Measurements from ENCODE around the gene HNRNPM. TPM values are rescaled to one million over a fixed set of nuclear protein-coding genes. Genes with fewer than 3 reads are reported as not detected.
"Not testable (repeated sequence)": the region's sequence is repeated elsewhere in the genome, so short reads cannot be mapped to it uniquely, and the experiment has no call there.

The HNRNPM gene
- total and polyA plus RNA-seq, 9 donors: 88.2 to 285 (median 180) TPM

GRCh38 chr19:8404391-8405151 lies 40.2 kb upstream of the HNRNPM start:
- no peaks in the 10 kb centered on the region for H3K36me3 ChIP-seq
- no peak overlapping the region for H3K4me3 ChIP-seq
- peak overlapping the region in 1 of 2 donors; percentile 38 for H3K27ac ChIP-seq
- no peaks in the 10 kb centered on the region for H3K27me3 ChIP-seq
- H3K9me3 ChIP-seq: no peaks in the 10 kb centered on the region
- TF ChIP-seq CTCF (IDR thresholded peaks at IDR 0.05) (no peak), EP300 (IDR thresholded peaks at IDR 0.05) (no peak), POLR2A (IDR thresholded peaks at IDR 0.05) (no peak)
- H3K4me1 ChIP-seq (ENCODE audit: insufficient read depth): peaks cover 7% of the 10 kb centered on the region
- DNase-seq: peak in 3 of 5 donors; percentile 36 to 63 (median 55)
- intact Hi-C loops (cut with DNase I): loop anchor here in 1 of 4 donors (10.0 kb wide), 1 partner anchor 100 kb away; the partner anchor contains the start of gene PRAM1
- 47 to 79% (median 62%) methylated on average over 18 of the region's 18 CpGs for WGBS, 3 donors

GRCh38 chr19:8410718-8411117 lies 34.1 kb upstream of the HNRNPM start:
- not testable (repeated sequence) for DNase-seq; H3K4me1 ChIP-seq (ENCODE audit: insufficient read depth); H3K27me3 ChIP-seq; H3K9me3 ChIP-seq; H3K27ac ChIP-seq; H3K4me3 ChIP-seq; H3K36me3 ChIP-seq
- intact Hi-C loops (cut with DNase I): loop anchor here in 1 of 4 donors (5.0 kb wide), 1 partner anchor 97 kb away; no protein-coding TSS in a partner anchor
- WGBS, 3 donors: 82 to 90% (median 82%) methylated on average over 13 of the region's 13 CpGs

DNA sequence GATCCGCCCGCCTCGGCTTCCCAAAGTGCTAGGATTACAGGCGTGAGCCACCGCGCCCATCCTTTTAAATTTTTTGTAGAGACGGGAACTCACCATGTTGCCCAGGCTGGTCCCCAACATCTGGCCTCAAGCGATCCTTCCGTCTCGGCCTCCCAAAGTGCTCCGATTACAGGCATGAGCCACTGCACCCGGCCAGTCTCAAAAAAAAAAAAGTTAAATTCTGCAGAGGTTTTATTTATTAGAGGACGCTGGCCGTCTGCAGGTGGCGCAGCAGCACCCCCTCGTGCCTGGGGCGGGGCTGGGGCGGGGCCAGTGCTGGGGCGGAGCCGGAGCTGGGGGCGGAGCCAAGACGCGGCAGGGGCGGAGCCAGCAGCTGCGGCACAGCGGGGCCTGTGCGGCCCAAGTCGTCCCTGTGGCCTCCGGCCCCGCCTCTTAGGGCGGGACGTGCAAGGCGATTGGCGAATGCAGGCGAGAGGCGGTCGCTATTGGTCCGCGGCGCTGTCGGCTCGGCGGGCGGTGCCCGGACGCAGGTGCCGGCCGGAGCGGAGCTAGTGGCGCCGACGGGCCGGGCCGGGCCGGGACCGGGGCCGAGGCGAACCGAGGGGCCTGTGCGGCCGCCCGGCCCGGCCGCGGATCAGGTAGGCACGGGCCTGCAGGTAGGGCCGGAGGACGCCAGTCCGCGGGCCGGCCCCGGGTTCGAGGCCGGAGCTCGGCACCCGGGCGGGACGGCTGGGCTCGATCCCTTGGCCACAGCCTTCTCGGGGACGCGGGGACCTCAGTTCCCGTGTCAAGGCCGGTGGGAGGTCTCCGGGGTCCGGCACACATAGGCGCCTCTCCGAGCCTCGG lies 31.8 kb upstream of the HNRNPM start, which contains the start of gene MARCHF2:
TSS of gene MARCHF2 (plus strand) at position 523 of the 846 bp plus-strand sequence. CDS start 8,536 bp downstream, outside the sequence.
- peak; percentile 95 to 99 (median 97) for DNase-seq
- Histone ChIP-seq H3K27ac (no peak within 1 kb of the TSS), H3K4me3 (peak within 1 kb of the TSS; percentile 67), H3K27me3 (no peaks in the 10 kb centered on the region), H3K9me3 (no peaks in the 10 kb centered on the region), H3K36me3 (no peaks in the 10 kb centered on the region), H3K4me1 (ENCODE audit: insufficient read depth) (peaks cover 5% of the 10 kb centered on the region)
- peak; percentile 62 to 70 (median 65) for TF ChIP-seq CTCF (IDR thresholded peaks at IDR 0.05)
- peak; percentile 41 for TF ChIP-seq POLR2A (IDR thresholded peaks at IDR 0.05)
- TF ChIP-seq EP300 (IDR thresholded peaks at IDR 0.05): no peak
- WGBS, 3 donors: 3 to 6% (median 4%) methylated on average over 58 to 88 of the region's 89 CpGs
- intact Hi-C loops (cut with DNase I): loop anchor here in 2 of 4 donors (2.0 to 5.0 kb wide), 2 partner anchors 32 to 94 kb away; partner anchors contain the start of gene HNRNPM (in 1 of the 2)

DNA sequence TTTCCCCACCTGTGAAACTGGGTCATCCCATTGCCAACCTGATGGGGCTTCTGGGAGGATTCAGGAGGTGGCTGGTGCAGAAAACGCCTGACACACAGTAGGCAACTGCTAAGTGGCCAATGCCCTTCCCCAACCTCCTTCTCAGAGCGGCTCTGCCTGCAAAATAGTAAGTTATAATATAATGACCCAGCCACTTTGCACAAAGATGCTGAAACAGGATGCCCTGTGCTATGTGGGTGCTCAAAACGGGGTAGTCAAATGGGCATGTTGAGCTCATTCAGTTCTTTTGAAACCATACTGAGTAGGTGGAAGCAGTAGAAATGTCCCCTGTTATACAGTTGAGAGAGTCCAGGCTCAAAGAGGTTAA lies 31.2 kb upstream of the HNRNPM start:
- TF ChIP-seq EP300 (IDR thresholded peaks at IDR 0.05) (no peak), POLR2A (IDR thresholded peaks at IDR 0.05) (no peak), CTCF (IDR thresholded peaks at IDR 0.05) (no peak)
- no peaks in the 10 kb centered on the region for H3K9me3 ChIP-seq
- H3K27ac ChIP-seq: no peak overlapping the region
- peak overlapping the region; percentile 67 for H3K4me3 ChIP-seq
- WGBS, 3 donors: 11 to 21% (median 14%) methylated on average over 3 of the region's 3 CpGs
- intact Hi-C loops (cut with DNase I): loop anchor here in 2 of 4 donors (2.0 to 5.0 kb wide), 2 partner anchors 31 to 94 kb away; partner anchors contain the start of gene HNRNPM (in 1 of the 2)
- H3K27me3 ChIP-seq: no peaks in the 10 kb centered on the region
- peaks cover 5% of the 10 kb centered on the region for H3K4me1 ChIP-seq (ENCODE audit: insufficient read depth)
- no peaks in the 10 kb centered on the region for H3K36me3 ChIP-seq
- DNase-seq: no peak

Measured in ovary (tissue), 9 donors.